Thoracic aorta (tissue), 2 donors: ENCODE data around the gene CTBP2. TPM values are rescaled to one million over a fixed set of nuclear protein-coding genes. Genes with fewer than 3 reads are reported as not detected.
"Not testable (repeated sequence)": the region's sequence is repeated elsewhere in the genome, so short reads cannot be mapped to it uniquely, and the experiment has no call there.

ENCODE experiments used
- ATAC-seq: fragments of 150-250 bp; one replicate; pipeline ENCODE4 v1.8.0; 2017; ENCODE audit warnings: low read depth; ENCODE audit not compliant: insufficient number of reproducible peaks, low FRiP score
- DNase-seq: peaks from one replicate; pipeline ENCODE4 v3.0.0-alpha.2; 2020; ENCODE audit warnings: low spot score
- H3K27ac ChIP-seq, 2 donors: fragments of 200-600 bp; sonication (generic); 1 replicate in 1 of 2; 2 replicates in 1 of 2; pipeline ENCODE4 v1.5.1; 2016; ENCODE audit warnings: mild to moderate bottlenecking in 2 of 2, moderate library complexity in 2 of 2
- H3K27me3 ChIP-seq: fragments of 200-600 bp; sonication (generic); replicated peaks from 2 replicates; pipeline ENCODE4 v1.6.0; 2016; ENCODE audit warnings: mild to moderate bottlenecking; ENCODE audit not compliant: insufficient read depth
- H3K36me3 ChIP-seq: fragments of 200-600 bp; sonication (generic); one replicate; pipeline ENCODE4 v1.5.1; 2016
- H3K4me1 ChIP-seq, 2 donors: fragments of 200-600 bp; sonication (generic); 1 replicate in 1 of 2; 2 replicates in 1 of 2; pipeline versions ENCODE4 v1.5.1 to v1.6.0; 2016; ENCODE audit warnings: low read depth in 2 of 2, mild to moderate bottlenecking in 1 of 2; ENCODE audit not compliant: control insufficient read depth in 1 of 2
- H3K4me3 ChIP-seq: fragments of 200-600 bp; sonication (generic); 2 replicates; pipeline ENCODE4 v1.5.1; 2016; ENCODE audit warnings: mild to moderate bottlenecking
- H3K9me3 ChIP-seq: fragments of 200-600 bp; sonication (generic); 2 replicates; pipeline ENCODE4 v1.5.1; 2016
- CTCF ChIP-seq: fragments of 200-600 bp; sonication (generic); IDR thresholded peaks from one replicate; pipeline ENCODE4 v1.5.1; 2019; ENCODE audit warnings: antibody characterized with exemption
- total RNA-seq, 2 donors: library from RNA; depleted of rRNA; stranded (reverse); fragments of >200 nt; gene quantifications; one replicate each; pipeline versions ENCODE4 v1.1.0 to v1.2.3, GENCODE V29; 2016

Gene CTBP2
- total RNA-seq, 2 donors from 2014 or later, result 62.8 to 80.6 TPM

DNA sequence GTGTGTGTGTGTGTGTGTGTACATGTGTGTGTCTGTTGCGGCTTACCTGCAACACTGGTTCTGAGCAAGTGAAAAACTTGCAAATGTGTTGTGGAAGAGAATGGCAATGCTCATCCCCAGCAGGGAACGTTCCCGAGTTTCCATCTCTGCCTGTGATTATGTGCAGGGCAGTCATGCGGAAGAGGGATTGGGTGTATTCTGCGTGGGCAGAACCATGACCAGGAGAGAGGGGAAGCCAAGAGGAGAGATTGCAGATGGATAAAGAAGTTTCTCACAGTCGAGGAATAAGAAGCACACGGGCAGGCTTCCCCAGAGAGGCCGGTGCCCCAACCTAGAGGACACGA lies 99.9 kb downstream of the CTBP2 start:
- no peak for ATAC-seq

GRCh38 chr10:125060026-125060425 lies 100.3 kb downstream of the CTBP2 start:
- Histone ChIP-seq H3K27ac (peak overlapping the region; percentile 99), H3K4me3 (peak overlapping the region; percentile 60), H3K4me1 (peaks cover 82 to 96% of the 10 kb centered on the region in 2 donors), H3K27me3 (no peaks in the 10 kb centered on the region), H3K9me3 (no peaks in the 10 kb centered on the region), H3K36me3 (no peaks in the 10 kb centered on the region)
- no peak for TF ChIP-seq CTCF
- DNase-seq (no peak), ATAC-seq (no peak)

More for the DNA sequence above, 99.9 kb downstream of the CTBP2 start:
- no peak for DNase-seq
- no peaks in the 10 kb centered on the region for H3K27me3 ChIP-seq
- TF ChIP-seq CTCF, result no peak
- peak overlapping the region; percentile 60 for H3K4me3 ChIP-seq
- H3K9me3 ChIP-seq, result no peaks in the 10 kb centered on the region
- H3K36me3 ChIP-seq, result no peaks in the 10 kb centered on the region
- peak overlapping the region; percentile 99 for H3K27ac ChIP-seq
- peaks cover 81 to 96% of the 10 kb centered on the region in 2 donors for H3K4me1 ChIP-seq

- Histone ChIP-seq H3K27ac (peak overlapping the region; percentile 99), H3K4me1 (peaks cover 80 to 96% of the 10 kb centered on the region in 2 donors)
- not testable (repeated sequence) for H3K4me3 ChIP-seq, H3K9me3 ChIP-seq, DNase-seq, ATAC-seq, H3K36me3 ChIP-seq, H3K27me3 ChIP-seq
Observed at GRCh38 chr10:125059348-125059747, 101.0 kb downstream of the CTBP2 start.

GRCh38 chr10:125057158-125058001 lies 103.0 kb downstream of the CTBP2 start:
- ATAC-seq, result peak; percentile 53
- Histone ChIP-seq H3K4me3 (peak overlapping the region; percentile 45), H3K27ac (peak overlapping the region; percentile 99), H3K36me3 (no peaks in the 10 kb centered on the region), H3K4me1 (peaks cover 68 to 93% of the 10 kb centered on the region in 2 donors), H3K27me3 (no peaks in the 10 kb centered on the region), H3K9me3 (no peaks in the 10 kb centered on the region)
- DNase-seq, result no peak
- TF ChIP-seq CTCF, result no peak

- ATAC-seq (no peak), DNase-seq (no peak)
- Histone ChIP-seq H3K9me3 (no peaks in the 10 kb centered on the region), H3K27me3 (no peaks in the 10 kb centered on the region), H3K4me3 (peak overlapping the region; percentile 45), H3K27ac (peak overlapping the region; percentile 99), H3K4me1 (peaks cover 64 to 89% of the 10 kb centered on the region in 2 donors), H3K36me3 (no peaks in the 10 kb centered on the region)
- no peak for TF ChIP-seq CTCF
Observed at GRCh38 chr10:125056161-125057132, 103.9 kb downstream of the CTBP2 start.
